Parathyroid adenoma (tissue), 2 donors: ENCODE results near the gene IQSEC2.
A peak's percentile ranks its signal among the peaks of the same experiment; 100 is the strongest.

Experiments used
- H2AFZ ChIP-seq: fragments of 300-600 bp; sonication (generic); one replicate; pipeline ENCODE4 v1.7.0; 2017; ENCODE audit warnings: antibody characterized with exemption, mild to moderate bottlenecking
- H3K27ac ChIP-seq: fragments of 300-600 bp; sonication (generic); one replicate; pipeline ENCODE4 v1.7.0; 2017
- H3K27me3 ChIP-seq: fragments of 300-600 bp; sonication (generic); one replicate; pipeline ENCODE4 v1.7.0; 2017; ENCODE audit warnings: low read length; ENCODE audit not compliant: control insufficient read depth, insufficient read depth
- H3K36me3 ChIP-seq: fragments of 300-600 bp; sonication (generic); one replicate; pipeline ENCODE4 v1.7.0; 2017; ENCODE audit warnings: low read length; ENCODE audit not compliant: control insufficient read depth, insufficient read depth
- H3K4me1 ChIP-seq: fragments of 300-600 bp; sonication (generic); one replicate; pipeline ENCODE4 v1.7.0; 2017; ENCODE audit warnings: control low read depth
- H3K4me2 ChIP-seq: fragments of 300-600 bp; sonication (generic); one replicate; pipeline ENCODE4 v1.7.0; 2017; ENCODE audit warnings: low read length
- H3K4me3 ChIP-seq: fragments of 300-600 bp; sonication (generic); one replicate; pipeline ENCODE4 v1.7.0; 2017; ENCODE audit warnings: low read depth, low read length
- H3K79me2 ChIP-seq: fragments of 300-600 bp; sonication (generic); one replicate; pipeline ENCODE4 v1.7.0; 2017; ENCODE audit warnings: control low read depth
- H3K9ac ChIP-seq: fragments of 300-600 bp; sonication (generic); one replicate; pipeline ENCODE4 v1.7.0; 2017; ENCODE audit warnings: mild to moderate bottlenecking
- H3K9me3 ChIP-seq: fragments of 300-600 bp; sonication (generic); one replicate; pipeline ENCODE4 v1.7.0; 2017; ENCODE audit warnings: low read length; ENCODE audit not compliant: control insufficient read depth
- CTCF ChIP-seq: fragments of 300-600 bp; sonication (generic); IDR thresholded peaks from one replicate; pipeline ENCODE4 v1.7.0; 2017; ENCODE audit warnings: antibody characterized with exemption, mild to moderate bottlenecking
- donor health status: primary hyperparathyroidism.

Gene IQSEC2

DNA sequence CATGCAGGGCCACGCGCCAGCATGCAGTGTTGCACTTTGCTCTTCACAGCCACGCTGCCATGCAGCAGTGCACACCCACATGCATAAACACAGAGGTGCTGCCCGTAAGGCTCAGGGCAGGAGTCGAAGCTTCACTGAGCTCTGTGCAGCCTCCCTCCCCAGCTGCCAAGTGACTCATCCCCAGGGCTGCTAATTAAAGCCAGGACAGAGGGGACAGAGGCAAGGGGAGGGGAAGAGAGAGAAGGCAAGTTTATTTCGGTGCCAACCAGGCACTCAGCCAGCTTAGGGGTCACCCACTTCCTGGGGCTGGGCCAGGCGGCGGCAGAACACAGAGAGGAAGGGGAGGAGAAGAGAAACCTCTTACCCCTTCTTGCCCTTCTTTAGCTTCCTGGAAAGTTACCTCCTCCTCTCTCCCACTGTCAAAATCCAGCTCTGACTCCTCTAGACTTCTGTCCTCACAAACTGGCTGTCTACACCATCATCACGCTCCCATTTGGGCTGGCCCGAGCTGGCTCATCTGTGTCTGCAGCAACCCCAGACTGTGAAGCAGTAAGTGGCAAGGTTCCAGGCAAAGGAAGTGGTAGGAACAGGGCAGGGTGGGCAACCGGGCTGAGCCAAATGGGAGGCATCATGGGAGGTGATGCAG, 6.2 kb upstream of the IQSEC2 start:
- H2AFZ ChIP-seq, result peak overlapping the region; percentile 28
- H3K9ac ChIP-seq, result no peak overlapping the region
- H3K27me3 ChIP-seq, result no peaks in the 10 kb centered on the region
- H3K27ac ChIP-seq, result peak overlapping the region; percentile 29
- H3K9me3 ChIP-seq, result no peaks in the 10 kb centered on the region
- no peaks in the 10 kb centered on the region for H3K79me2 ChIP-seq
- H3K4me2 ChIP-seq, result no peak overlapping the region
- H3K36me3 ChIP-seq, result no peaks in the 10 kb centered on the region
- TF ChIP-seq CTCF, result no peak
- peaks cover 15% of the 10 kb centered on the region for H3K4me1 ChIP-seq
- H3K4me3 ChIP-seq, result no peak overlapping the region

DNA sequence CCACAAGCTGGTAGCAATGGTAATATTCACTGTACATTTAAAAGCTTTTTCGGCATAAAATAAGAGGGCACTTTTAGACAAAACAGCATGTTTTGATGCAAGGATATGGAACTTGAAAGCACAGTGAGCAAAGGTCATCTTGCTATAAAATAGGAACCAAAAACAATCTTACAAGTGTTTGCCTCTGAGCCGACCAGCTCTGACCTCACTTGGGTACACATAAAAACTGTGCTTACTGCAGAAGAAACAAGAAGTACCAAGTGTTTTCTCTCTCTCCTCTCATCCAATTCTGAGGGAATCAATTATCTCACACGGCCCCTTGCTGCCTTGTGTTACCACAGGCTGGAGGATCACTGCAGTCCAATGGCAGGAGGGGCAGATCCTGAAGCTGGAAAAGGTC, 4.8 kb upstream of the IQSEC2 start:
- Histone ChIP-seq H3K27ac (no peak overlapping the region), H3K79me2 (no peaks in the 10 kb centered on the region), H3K4me3 (no peak overlapping the region), H3K36me3 (no peaks in the 10 kb centered on the region), H3K4me2 (no peak overlapping the region), H3K9me3 (no peaks in the 10 kb centered on the region), H3K9ac (no peak overlapping the region), H3K4me1 (peaks cover 21% of the 10 kb centered on the region), H2AFZ (no peak overlapping the region), H3K27me3 (no peaks in the 10 kb centered on the region)
- no peak for TF ChIP-seq CTCF

DNA sequence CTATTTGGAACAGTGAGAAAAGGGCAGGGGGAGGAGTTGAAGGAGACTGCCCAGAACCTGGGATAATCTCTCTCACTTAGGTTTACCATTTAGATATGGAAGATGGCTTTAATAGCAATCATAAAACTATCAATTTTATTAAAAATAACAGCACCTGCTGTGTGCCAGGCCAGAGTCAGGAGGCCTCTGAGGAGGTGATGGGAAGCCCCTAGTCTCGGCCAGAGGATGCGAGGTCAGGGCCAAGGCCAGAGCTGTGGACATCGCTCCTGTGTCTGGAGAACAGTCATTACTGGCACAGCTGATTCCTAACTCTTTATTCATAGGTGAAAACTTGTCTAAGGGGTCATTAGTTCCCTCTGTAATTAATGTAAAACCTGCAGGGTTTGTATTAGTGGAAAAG, 4.2 kb upstream of the IQSEC2 start:
- peaks cover 21% of the 10 kb centered on the region for H3K4me1 ChIP-seq
- H3K79me2 ChIP-seq, result no peaks in the 10 kb centered on the region
- no peak overlapping the region for H3K27ac ChIP-seq
- no peaks in the 10 kb centered on the region for H3K27me3 ChIP-seq
- no peaks in the 10 kb centered on the region for H3K36me3 ChIP-seq
- no peak overlapping the region for H3K4me2 ChIP-seq
- TF ChIP-seq CTCF, result no peak
- H3K4me3 ChIP-seq, result no peak overlapping the region
- no peaks in the 10 kb centered on the region for H3K9me3 ChIP-seq
- no peak overlapping the region for H2AFZ ChIP-seq
- H3K9ac ChIP-seq, result no peak overlapping the region

DNA sequence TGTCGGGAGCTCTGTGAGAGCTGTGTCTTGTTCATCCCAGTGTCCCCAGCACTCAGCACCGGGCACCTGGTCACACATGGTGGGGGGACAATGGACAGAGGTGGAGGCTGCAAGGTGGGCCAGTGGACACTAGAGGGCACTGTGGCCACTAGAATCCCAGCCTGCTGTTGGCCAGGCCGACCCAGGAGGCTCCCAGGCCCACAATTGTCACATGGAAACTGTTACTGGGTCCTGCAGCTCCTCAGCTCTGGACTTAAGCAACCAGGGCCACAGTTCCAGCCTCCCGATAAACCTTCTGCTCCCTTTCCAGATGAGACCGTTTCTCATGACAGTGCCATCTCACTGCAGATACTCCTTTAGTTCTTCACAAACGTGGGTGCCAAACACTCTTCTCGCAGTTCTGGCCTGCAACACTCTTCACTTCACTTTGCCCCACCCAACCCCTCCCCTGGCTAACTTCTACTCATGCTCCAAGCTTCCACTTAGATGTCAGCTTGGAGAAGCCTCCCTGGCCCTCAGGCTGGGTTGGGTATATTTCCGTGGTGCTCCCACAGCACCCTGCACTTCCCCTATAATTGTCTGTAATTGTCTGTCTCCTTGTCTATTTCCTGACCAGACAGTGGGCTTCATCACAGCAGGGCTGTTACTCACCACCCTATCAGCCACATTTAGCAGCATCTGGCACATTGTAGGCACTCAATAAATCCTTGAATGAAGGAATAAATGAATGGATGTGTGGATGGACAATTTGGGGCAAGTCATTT, 3.5 kb upstream of the IQSEC2 start:
- Histone ChIP-seq H3K4me1 (peaks cover 21% of the 10 kb centered on the region), H3K36me3 (no peaks in the 10 kb centered on the region), H3K79me2 (no peaks in the 10 kb centered on the region), H3K27me3 (no peaks in the 10 kb centered on the region), H3K9ac (no peak overlapping the region), H3K9me3 (no peaks in the 10 kb centered on the region), H3K27ac (no peak overlapping the region), H2AFZ (peak overlapping the region; percentile 46), H3K4me2 (no peak overlapping the region), H3K4me3 (no peak overlapping the region)
- peak; percentile 67 for TF ChIP-seq CTCF

DNA sequence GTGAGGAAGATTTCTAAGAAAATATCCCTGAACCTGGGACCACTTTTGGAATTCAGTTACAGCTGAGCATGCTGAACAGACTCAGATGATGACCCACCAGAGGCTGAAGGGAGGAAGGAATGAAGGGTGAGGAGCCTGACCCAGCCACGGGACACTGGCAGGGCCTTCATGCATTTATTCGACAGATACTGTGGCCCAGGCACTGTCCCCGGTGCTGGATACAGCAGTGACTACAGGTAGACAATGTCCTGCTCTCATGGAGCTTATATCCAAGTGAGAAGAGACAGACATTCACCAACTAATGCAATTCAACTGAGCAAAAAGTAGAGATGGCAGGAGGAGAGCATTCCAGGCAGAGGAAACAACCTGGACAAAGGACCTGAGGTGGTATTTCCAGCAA, 2.2 kb upstream of the IQSEC2 start:
- TF ChIP-seq CTCF, result no peak
- H3K4me3 ChIP-seq, result no peak overlapping the region
- no peaks in the 10 kb centered on the region for H3K9me3 ChIP-seq
- no peaks in the 10 kb centered on the region for H3K36me3 ChIP-seq
- H3K79me2 ChIP-seq, result no peaks in the 10 kb centered on the region
- H3K4me1 ChIP-seq, result peaks cover 21% of the 10 kb centered on the region
- H3K9ac ChIP-seq, result no peak overlapping the region
- H3K27ac ChIP-seq, result no peak overlapping the region
- no peaks in the 10 kb centered on the region for H3K27me3 ChIP-seq
- no peak overlapping the region for H2AFZ ChIP-seq
- H3K4me2 ChIP-seq, result no peak overlapping the region
